Osteoblast (primary cell): ENCODE measurements around the gene EXOC6. TPM values are rescaled to one million over a fixed set of nuclear protein-coding genes. Genes with fewer than 3 reads are reported as not detected.

ENCODE experiments used
- DNase-seq: peaks from one replicate; pipeline ENCODE4 v3.0.0; 2011; ENCODE audit warnings: low spot score, mixed read lengths; ENCODE audit not compliant: insufficient read length; ENCODE audit errors: missing footprints
- H2AFZ ChIP-seq: 2 replicates; pipeline ENCODE4 v1.6.0; 2011; ENCODE audit warnings: mild to moderate bottlenecking, low read length
- H3K27ac ChIP-seq: 2 replicates; pipeline ENCODE4 v1.5.1; 2011; ENCODE audit warnings: mild to moderate bottlenecking, low read depth, low read length, moderate library complexity
- H3K27me3 ChIP-seq: 2 replicates; pipeline ENCODE4 v1.6.0; 2012; ENCODE audit warnings: mild to moderate bottlenecking, control low read depth, inconsistent platforms, low read length, moderate library complexity; ENCODE audit not compliant: insufficient read depth
- H3K36me3 ChIP-seq: 2 replicates; pipeline ENCODE4 v1.5.1; 2011; ENCODE audit warnings: mild to moderate bottlenecking, low read length, control low read depth, moderate library complexity; ENCODE audit not compliant: insufficient read depth
- H3K4me1 ChIP-seq: 2 replicates; pipeline ENCODE4 v1.5.1; 2011; ENCODE audit warnings: mild to moderate bottlenecking, low read length, control low read depth, moderate library complexity; ENCODE audit not compliant: insufficient read depth
- H3K4me2 ChIP-seq: 2 replicates; pipeline ENCODE4 v1.6.0; 2011; ENCODE audit warnings: mild to moderate bottlenecking, low read length; ENCODE audit not compliant: insufficient read depth
- H3K4me3 ChIP-seq: fragments of 200-600 bp; sonication (generic); 3 replicates; pipeline ENCODE4 v1.5.1; 2012; ENCODE audit warnings: mild to moderate bottlenecking, low read length, inconsistent platforms; ENCODE audit not compliant: insufficient read depth
- H3K79me2 ChIP-seq: 2 replicates; pipeline ENCODE4 v1.6.0; 2012; ENCODE audit warnings: mild to moderate bottlenecking, low read length, control low read depth, inconsistent platforms; ENCODE audit not compliant: insufficient read depth
- H3K9me3 ChIP-seq: 2 replicates; pipeline ENCODE4 v1.5.1; 2011; ENCODE audit warnings: low read depth, low read length, control low read depth
- H4K20me1 ChIP-seq: 2 replicates; pipeline ENCODE4 v1.6.0; 2012; ENCODE audit warnings: mild to moderate bottlenecking, low read length, control low read depth; ENCODE audit not compliant: insufficient read depth
- small RNA-seq: library from RNA; depleted of rRNA; stranded (forward); fragments of <200 nt; gene quantifications from one replicate; pipeline ENCODE3, GENCODE V24; 2012
- total RNA-seq: library from RNA; depleted of rRNA; stranded (reverse); fragments of >200 nt; gene quantifications from 2 replicates; pipeline ENCODE4 v1.2.3, GENCODE V29; 2012
- TF ChIP-seq, protein P1 (sequence below): IDR thresholded peaks from 2 replicates; pipeline ENCODE4 v1.5.1; 2011; ENCODE audit warnings: mild to moderate bottlenecking, low read depth, low read length, moderate library complexity; ENCODE audit errors: extremely low read depth

The EXOC6 gene
- total RNA-seq, 1 donor, result 8.7 TPM

DNA sequence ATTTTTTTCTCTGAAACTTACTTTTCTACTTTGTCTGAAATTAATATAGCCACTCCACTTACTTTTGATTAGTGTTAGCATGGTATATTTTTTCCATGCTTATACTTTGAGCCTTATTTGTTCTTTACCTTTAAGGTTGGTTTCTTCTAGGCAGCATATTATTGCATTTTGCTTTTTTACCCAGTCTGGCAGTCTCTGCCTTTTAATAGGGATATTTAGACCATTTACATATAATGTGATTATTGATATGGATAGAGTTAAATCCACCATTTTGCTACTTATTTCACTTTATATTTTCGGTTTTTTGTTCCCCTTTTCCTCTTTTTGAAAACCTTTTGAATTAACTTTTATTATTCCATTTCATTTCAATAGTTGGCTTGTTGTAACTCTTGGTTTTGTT is 255.6 kb downstream of the EXOC6 start:
- Histone ChIP-seq H3K27ac (no peak overlapping the region), H3K27me3 (no peaks in the 10 kb centered on the region), H2AFZ (no peak overlapping the region), H4K20me1 (no peaks in the 10 kb centered on the region), H3K9me3 (no peaks in the 10 kb centered on the region), H3K79me2 (no peaks in the 10 kb centered on the region), H3K36me3 (no peaks in the 10 kb centered on the region), H3K4me2 (no peak overlapping the region), H3K4me3 (no peak overlapping the region), H3K4me1 (no peaks in the 10 kb centered on the region)
- no peak for DNase-seq
- TF ChIP-seq, protein P1, sequence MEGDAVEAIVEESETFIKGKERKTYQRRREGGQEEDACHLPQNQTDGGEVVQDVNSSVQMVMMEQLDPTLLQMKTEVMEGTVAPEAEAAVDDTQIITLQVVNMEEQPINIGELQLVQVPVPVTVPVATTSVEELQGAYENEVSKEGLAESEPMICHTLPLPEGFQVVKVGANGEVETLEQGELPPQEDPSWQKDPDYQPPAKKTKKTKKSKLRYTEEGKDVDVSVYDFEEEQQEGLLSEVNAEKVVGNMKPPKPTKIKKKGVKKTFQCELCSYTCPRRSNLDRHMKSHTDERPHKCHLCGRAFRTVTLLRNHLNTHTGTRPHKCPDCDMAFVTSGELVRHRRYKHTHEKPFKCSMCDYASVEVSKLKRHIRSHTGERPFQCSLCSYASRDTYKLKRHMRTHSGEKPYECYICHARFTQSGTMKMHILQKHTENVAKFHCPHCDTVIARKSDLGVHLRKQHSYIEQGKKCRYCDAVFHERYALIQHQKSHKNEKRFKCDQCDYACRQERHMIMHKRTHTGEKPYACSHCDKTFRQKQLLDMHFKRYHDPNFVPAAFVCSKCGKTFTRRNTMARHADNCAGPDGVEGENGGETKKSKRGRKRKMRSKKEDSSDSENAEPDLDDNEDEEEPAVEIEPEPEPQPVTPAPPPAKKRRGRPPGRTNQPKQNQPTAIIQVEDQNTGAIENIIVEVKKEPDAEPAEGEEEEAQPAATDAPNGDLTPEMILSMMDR, result no peak

DNA sequence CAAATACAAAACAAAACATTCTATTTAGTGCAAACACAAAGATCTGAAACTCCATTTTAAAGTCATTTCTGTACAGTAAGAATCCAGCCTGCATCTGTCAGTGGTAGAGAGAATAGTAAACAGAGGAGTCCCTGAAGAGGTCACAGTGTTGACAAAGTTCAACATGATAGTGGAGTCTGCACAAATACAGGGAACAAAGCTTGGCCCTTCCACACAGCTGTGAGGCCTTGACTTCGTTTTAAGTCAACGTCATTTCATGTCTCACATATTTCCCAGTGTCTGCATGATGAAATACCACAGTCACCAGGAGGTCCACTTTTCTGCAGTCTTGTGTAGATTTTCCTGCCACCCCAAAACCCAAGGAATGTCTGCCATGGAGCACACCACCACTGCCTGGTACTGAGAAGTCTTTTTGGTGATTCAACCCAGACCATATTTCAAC is 258.3 kb downstream of the EXOC6 start:
- TF ChIP-seq, protein P1, result no peak
- Histone ChIP-seq H3K4me1 (no peaks in the 10 kb centered on the region), H3K4me2 (no peak overlapping the region), H3K79me2 (no peaks in the 10 kb centered on the region), H3K27ac (no peak overlapping the region), H3K4me3 (no peak overlapping the region), H3K27me3 (no peaks in the 10 kb centered on the region), H3K36me3 (no peaks in the 10 kb centered on the region), H4K20me1 (no peaks in the 10 kb centered on the region), H2AFZ (no peak overlapping the region), H3K9me3 (no peaks in the 10 kb centered on the region)
- DNase-seq, result no peak

Small RNA genes lying within 50 kb of the gene (small RNA-seq; reads per million reads assigned to genes)
- gene AL392103.1, result not detected

Other genes with a start within 250 kb of the EXOC6 start
- 0.36 and 0.59 TPM in 2 replicates for gene HHEX, start 158.6 kb upstream of the EXOC6 start, total RNA-seq
- gene CYP26C1, start 212.3 kb downstream of the EXOC6 start, total RNA-seq, result under 0.01 TPM in 2 replicates
- gene CYP26A1, start 225.4 kb downstream of the EXOC6 start, total RNA-seq, result not detected in 2 replicates